ENCODE data around the gene SPAG6. TPM values are rescaled to one million over a fixed set of nuclear protein-coding genes. Genes with fewer than 3 reads are reported as not detected.

SPAG6 gene
- total and polyA plus RNA-seq, 9 of the 15 experiments (the other 6 are each of a cell fraction or from before 2014, with no cell fraction given) = 3.5 to 23.1 (median 11.8) TPM

GRCh38 chr10:22369434-22370072 lies 24.3 kb downstream of the SPAG6 start (continued):
- TF ChIP-seq ZNF398 (CRISPR knock-in tag; IDR thresholded peaks at IDR 0.05) = no peak
- no peak for TF ChIP-seq MLLT1 (IDR thresholded peaks at IDR 0.05)
- TF ChIP-seq ZNF24 (IDR thresholded peaks at IDR 0.05) = no peak
- no peak for TF ChIP-seq GATAD2B (IDR thresholded peaks at IDR 0.05; ENCODE audit: borderline replicate concordance)
- no peak for TF ChIP-seq EWSR1 (IDR thresholded peaks at IDR 0.05; ENCODE audit: borderline replicate concordance, low read depth, partially characterized antibody)
- no peak for TF ChIP-seq ZNF134 (CRISPR knock-in tag; conservative IDR thresholded peaks at IDR 0.05)
- TF ChIP-seq PBX2 (CRISPR knock-in tag; IDR thresholded peaks at IDR 0.05; ENCODE audit: low read depth) = no peak
- no peak for TF ChIP-seq PBX2 (tag; conservative IDR thresholded peaks at IDR 0.05; ENCODE audit: low read depth)
- no peak for TF ChIP-seq CBFA2T2 (conservative IDR thresholded peaks at IDR 0.05)
- no peak for TF ChIP-seq ZNF57 (CRISPR knock-in tag; IDR thresholded peaks at IDR 0.05)
- no peak for TF ChIP-seq ZNF175 (CRISPR knock-in tag; IDR thresholded peaks at IDR 0.05; ENCODE audit: low read depth)
- TF ChIP-seq NBN (IDR thresholded peaks at IDR 0.05; ENCODE audit: low read depth) = no peak
- TF ChIP-seq ZBTB17 (CRISPR knock-in tag; IDR thresholded peaks at IDR 0.05) = no peak
- TF ChIP-seq SMAD1 (IDR thresholded peaks at IDR 0.05; ENCODE audit: low read depth, low read length, partially characterized antibody) = no peak
- TF ChIP-seq CREB3 (tag; conservative IDR thresholded peaks at IDR 0.05; ENCODE audit: low read depth) = no peak
- no peak for TF ChIP-seq E2F6 (IDR thresholded peaks at IDR 0.05; ENCODE audit: borderline replicate concordance in 1 of 2, extremely low read depth in 1 of 2, insufficient read depth in 1 of 2, insufficient read length in 1 of 2, low read depth in 1 of 2, low read length in 1 of 2, poor library complexity in 1 of 2, severe bottlenecking in 1 of 2)
- TF ChIP-seq NCOA1 (IDR thresholded peaks at IDR 0.05; ENCODE audit: low read depth) = peak; percentile 30; the same call in 1 of the 2 replicates
- no peak for TF ChIP-seq SAFB2 (IDR thresholded peaks at IDR 0.05; ENCODE audit: borderline replicate concordance, low read depth, low read length, severe bottlenecking)
- TF ChIP-seq NONO (IDR thresholded peaks at IDR 0.05; ENCODE audit: low read depth in 2 of 2, low read length in 1 of 2) = no peak
